HG03354 (cell line): ENCODE measurements around the gene IL12A.
A peak's percentile ranks its signal among the peaks of the same experiment; 100 is the strongest.

Source experiments
- ATAC-seq: cut with Tn5 transposase; IDR thresholded peaks from one replicate; pipeline ENCODE4 v1.9.1; 2021; ENCODE audit warnings: mild to moderate bottlenecking; ENCODE audit not compliant: unreplicated experiment, poor library complexity, severe bottlenecking

IL12A gene

DNA sequence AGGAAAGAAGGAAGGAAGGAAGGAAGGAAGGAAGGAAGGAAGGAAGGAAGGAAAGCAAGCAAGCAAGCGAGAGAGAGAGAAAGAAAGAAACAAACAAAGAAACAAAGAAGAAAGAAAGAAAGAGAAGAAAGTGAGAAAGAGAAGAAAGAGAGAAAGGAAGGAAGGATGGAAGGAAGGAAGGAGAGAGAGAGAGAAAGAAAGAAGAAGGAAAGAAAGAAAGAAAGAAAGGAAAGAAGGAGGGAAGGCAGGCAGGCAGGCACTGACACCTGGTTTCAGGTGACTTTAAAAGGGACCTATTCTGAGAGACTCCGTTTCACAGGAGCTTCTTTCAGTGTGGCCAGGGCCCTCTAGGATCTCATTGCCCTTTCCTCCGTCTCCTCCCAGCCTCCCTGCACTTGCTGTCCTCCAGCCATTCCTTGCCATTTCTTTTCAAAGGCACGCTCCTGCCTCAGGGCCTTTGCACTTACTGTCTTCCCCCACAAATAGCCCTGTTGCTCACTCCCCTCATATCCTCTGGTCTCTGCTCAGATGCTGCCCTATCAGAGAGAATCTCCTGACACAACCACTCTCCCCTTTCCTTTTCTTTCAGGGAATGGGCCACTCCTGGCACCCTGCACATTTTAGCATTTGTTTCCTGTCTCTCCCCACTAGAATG lies 31.5 kb downstream of the IL12A start:
- no peak for ATAC-seq

DNA sequence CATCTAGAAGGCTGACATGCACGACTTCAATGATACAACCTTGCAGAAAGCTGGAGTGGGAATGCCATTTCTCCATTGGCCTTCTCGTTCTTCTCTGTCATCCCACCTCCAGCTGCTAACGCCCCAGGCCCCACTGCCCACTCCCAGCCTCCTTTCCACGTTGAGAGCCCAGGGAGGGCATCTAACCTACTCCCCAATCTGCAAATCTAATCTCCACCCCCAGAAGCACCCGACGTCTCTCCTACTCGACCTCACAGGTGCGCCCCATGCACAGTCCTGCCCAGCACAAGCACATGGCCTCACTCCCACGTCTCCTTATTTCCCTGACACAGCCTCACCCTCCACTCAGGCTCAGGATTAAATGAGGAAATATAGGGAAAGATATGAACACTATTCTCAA lies 33.4 kb downstream of the IL12A start:
- no peak for ATAC-seq

DNA sequence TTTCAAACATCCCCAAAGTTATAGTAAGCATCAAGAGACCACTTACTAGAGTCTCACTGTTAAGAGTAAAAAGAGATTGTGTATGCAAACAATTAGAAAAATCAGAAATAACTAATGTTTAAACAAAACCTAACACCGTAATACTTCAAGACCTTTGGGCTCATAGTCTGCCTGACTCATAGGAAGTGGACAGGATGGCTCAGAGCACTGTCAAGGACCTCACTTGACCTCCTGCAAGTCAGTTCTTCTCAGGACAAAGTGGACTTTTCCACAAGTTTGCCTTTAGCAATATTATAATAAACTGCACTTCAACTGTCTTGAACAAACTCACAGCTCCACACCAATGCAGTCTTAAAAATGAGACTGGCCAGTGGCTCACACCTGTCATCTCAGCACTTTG lies 34.8 kb downstream of the IL12A start:
- no peak for ATAC-seq

GRCh38 chr3:160027541-160028195 lies 39.0 kb downstream of the IL12A start:
- ATAC-seq: peak; percentile 93

DNA sequence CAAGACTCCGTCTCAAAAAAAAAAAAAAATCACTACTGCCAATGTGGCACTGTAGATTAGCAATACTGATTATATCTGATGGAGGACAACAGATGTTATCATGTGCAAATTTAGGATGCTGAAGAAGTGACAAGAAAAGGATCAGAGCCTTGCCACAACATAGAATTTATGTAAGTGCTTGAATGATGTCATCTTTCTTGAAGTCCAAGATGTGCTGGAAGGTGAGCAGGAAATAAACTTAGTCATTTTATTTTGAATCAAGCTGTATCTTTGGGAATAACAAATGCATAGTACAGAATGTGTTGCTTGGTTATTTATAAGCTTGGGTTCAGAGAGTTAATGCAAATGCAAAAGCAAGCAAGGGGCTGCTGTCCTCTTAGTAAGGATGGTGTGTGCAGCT lies 47.1 kb downstream of the IL12A start:
- no peak for ATAC-seq

DNA sequence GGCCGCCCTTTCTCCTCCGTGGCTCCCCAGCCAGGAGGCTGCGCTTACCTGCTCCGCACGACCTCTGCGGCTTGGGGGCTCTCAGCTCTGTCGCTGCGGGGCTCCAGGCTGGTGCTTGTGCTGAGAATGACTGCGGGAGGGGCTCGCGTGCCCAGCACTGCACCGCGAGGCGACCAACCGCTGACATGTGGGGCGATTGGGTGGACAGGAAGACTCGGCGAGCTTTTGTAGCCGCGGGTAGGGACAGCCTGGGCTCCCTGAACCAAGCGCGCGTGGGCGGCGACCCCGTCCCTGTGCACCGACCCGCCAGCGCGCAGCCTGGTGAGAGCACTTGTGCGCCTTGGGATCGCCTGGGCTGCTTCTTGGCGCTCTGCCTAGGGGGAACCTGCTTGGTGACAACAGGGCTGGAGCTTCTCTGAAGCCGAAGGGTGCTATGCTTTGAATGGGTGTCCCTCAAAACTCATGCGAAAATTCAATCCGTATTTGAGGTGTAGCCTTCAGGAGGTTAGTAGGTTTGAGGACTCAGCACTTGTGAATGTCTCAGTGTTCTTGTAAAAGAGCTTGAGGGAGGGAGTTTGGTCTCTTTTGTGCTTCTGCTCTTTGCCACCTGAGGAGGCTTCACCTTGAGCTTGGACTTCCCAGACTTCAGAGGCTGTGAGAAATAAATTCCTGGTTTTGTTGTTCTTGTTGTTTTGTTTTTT lies 50.4 kb downstream of the IL12A start:
- no peak for ATAC-seq

- ATAC-seq: no peak
Measured at GRCh38 chr3:160040181-160040580, 51.5 kb downstream of the IL12A start.

DNA sequence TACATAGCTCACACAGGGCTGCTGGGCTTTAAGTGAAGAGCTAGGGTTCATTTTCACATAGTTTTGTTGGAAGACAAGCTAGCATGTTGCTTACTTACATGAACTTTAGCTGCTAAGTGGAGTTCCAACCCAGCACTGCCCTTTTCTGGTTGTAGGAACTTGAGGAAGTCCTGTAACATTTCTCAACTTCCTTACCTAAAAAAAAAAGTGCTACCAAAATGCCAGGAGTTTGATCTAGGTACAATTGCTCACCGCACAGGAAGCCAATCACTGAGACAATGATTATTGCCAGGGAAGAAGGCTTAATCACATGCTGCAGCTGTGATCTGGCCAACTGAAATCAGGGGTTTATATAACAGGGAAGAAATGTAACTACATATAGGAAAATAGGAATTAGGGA lies 52.8 kb downstream of the IL12A start:
- ATAC-seq: no peak

DNA sequence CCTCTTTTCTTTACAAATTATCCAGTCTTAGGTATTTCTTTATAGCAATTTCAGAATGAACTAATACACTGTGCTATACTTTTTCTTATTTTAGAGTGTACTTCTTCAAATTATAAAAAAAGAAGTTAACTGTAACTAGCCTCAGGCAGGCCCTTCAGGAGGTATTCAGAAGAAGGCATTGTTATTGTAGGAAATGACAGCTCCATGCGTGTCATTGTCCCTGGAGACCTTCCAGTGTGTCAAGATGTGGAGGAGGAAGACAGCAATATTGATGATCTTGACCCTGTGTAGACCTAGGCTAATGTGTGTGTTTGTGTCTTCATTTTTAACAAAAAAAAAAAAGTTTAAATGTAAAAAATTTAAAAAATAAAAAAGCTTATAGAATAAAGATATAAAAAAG lies 55.5 kb downstream of the IL12A start:
- no peak for ATAC-seq
